Peyer's patch (tissue), 4 donors: ENCODE measurements around the gene TTC5. TPM values are rescaled to one million over a fixed set of nuclear protein-coding genes. Genes with fewer than 3 reads are reported as not detected.

Experiments used
- DNase-seq, 3 donors: peaks; one replicate each; pipeline ENCODE4 v3.0.0-alpha.2; 2017 to 2019
- H3K27ac ChIP-seq, 4 donors: fragments of 200-600 bp; sonication (generic); one replicate each; pipeline ENCODE4 v1.5.1; 2016 to 2019
- H3K27me3 ChIP-seq, 2 donors: fragments of 200-600 bp; sonication (generic); one replicate each; pipeline ENCODE4 v1.5.1; 2019
- H3K36me3 ChIP-seq, 3 donors: fragments of 200-600 bp; sonication (generic); one replicate each; pipeline ENCODE4 v1.5.1; 2016 to 2019
- H3K4me1 ChIP-seq, 4 donors: fragments of 200-600 bp; sonication (generic); one replicate each; pipeline ENCODE4 v1.5.1; 2016 to 2019
- H3K4me3 ChIP-seq, 4 donors: fragments of 200-600 bp; sonication (generic); 1 replicate in 3 of 4; 2 replicates in 1 of 4; pipeline ENCODE4 v1.5.1; 2016 to 2019; ENCODE audit warnings: mild to moderate bottlenecking in 1 of 4
- H3K9me3 ChIP-seq, 4 donors: fragments of 200-600 bp; sonication (generic); one replicate each; pipeline ENCODE4 v1.5.1; 2016 to 2019; ENCODE audit warnings: mild to moderate bottlenecking in 1 of 4
- POLR2A ChIP-seq, 2 donors: fragments of 450-650 bp; IDR thresholded peaks; one replicate each; pipeline ENCODE4 v1.5.1; 2017; ENCODE audit warnings: antibody characterized with exemption in 2 of 2, mild to moderate bottlenecking in 2 of 2, moderate library complexity in 2 of 2
- total RNA-seq, 4 donors: library from RNA; depleted of rRNA; stranded (reverse); fragments of >200 nt; gene quantifications; one replicate each; pipeline ENCODE4 v1.1.0, GENCODE V29; 2016
- TF ChIP-seq, protein P1 (sequence below), 6 experiments: fragments of 450-650 bp in 4 of 6; fragments of 200-600 bp in 2 of 6; sonication (generic) in 1 of 6; IDR thresholded peaks; one replicate each; pipeline ENCODE4 v1.5.1; 2017 to 2019; ENCODE audit warnings: antibody characterized with exemption in 6 of 6, mild to moderate bottlenecking in 3 of 6, moderate library complexity in 1 of 6

Gene TTC5, protein sequence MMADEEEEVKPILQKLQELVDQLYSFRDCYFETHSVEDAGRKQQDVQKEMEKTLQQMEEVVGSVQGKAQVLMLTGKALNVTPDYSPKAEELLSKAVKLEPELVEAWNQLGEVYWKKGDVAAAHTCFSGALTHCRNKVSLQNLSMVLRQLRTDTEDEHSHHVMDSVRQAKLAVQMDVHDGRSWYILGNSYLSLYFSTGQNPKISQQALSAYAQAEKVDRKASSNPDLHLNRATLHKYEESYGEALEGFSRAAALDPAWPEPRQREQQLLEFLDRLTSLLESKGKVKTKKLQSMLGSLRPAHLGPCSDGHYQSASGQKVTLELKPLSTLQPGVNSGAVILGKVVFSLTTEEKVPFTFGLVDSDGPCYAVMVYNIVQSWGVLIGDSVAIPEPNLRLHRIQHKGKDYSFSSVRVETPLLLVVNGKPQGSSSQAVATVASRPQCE
- total RNA-seq: 10 to 100 TPM in 3 of 4 donors, 1 to 10 TPM in 1; 9.1 to 13.2 (median 11.6) TPM

DNA sequence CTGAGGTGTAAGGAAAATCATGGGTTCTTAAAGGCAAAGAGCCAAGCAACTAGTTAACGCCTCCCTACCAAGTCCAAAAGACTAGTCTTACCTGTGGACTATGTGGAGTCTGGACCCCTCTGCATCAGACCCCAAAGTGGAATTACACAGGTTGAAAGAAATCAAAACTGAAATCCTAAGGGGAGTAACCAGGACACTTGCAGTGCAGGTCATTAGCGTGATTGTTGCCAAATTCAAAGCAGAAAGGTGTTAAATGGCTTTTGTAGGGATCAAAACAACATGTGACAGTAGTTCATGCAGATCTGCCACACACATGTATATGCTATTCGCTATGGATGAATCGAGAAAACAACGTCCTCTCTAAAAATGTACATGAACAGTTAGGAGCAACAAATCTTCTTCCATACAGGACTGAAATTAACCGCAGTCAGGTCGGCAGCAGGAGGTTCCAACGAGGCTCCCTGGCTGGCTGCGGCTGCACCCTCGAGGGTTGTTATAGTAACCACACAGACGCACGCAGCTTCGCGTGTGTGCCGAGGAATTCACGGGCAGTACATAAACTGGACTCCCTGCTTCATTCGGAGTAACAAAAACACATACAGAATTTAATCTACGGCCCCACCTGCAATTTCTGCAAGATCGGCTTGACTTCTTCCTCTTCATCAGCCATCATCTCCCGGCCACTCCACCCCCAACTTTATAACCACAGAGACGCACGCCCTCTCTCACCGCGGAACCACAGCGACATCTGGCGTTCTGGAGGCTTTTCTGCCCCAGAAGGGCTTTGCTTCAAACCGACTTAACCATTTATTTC lies at the start of gene TTC5:
Gene TTC5, minus strand, starts transcription at position 687 of the 814 bp plus-strand sequence. Its CDS starts 14 bp downstream, at position 673.
- Histone ChIP-seq H3K9me3 (no peaks in the 10 kb centered on the region), H3K27ac (peak within 1 kb of the TSS in 2 of 4 donors; percentile 36 to 66), H3K27me3 (no peaks in the 10 kb centered on the region), H3K4me1 (peaks cover 0 to 6% (median 4%) of the 10 kb centered on the region in 4 donors), H3K36me3 (peaks cover 0 to 11% (median 0%) of the 10 kb centered on the region in 3 donors), H3K4me3 (peak within 1 kb of the TSS; percentile 42 to 82 (median 70))
- TF ChIP-seq, protein P1, sequence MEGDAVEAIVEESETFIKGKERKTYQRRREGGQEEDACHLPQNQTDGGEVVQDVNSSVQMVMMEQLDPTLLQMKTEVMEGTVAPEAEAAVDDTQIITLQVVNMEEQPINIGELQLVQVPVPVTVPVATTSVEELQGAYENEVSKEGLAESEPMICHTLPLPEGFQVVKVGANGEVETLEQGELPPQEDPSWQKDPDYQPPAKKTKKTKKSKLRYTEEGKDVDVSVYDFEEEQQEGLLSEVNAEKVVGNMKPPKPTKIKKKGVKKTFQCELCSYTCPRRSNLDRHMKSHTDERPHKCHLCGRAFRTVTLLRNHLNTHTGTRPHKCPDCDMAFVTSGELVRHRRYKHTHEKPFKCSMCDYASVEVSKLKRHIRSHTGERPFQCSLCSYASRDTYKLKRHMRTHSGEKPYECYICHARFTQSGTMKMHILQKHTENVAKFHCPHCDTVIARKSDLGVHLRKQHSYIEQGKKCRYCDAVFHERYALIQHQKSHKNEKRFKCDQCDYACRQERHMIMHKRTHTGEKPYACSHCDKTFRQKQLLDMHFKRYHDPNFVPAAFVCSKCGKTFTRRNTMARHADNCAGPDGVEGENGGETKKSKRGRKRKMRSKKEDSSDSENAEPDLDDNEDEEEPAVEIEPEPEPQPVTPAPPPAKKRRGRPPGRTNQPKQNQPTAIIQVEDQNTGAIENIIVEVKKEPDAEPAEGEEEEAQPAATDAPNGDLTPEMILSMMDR (IDR thresholded peaks at IDR 0.05): peak; percentile 56 to 94 (median 78)
- TF ChIP-seq POLR2A (IDR thresholded peaks at IDR 0.05): no peak
- DNase-seq: peak; percentile 81 to 93 (median 88)

DNA sequence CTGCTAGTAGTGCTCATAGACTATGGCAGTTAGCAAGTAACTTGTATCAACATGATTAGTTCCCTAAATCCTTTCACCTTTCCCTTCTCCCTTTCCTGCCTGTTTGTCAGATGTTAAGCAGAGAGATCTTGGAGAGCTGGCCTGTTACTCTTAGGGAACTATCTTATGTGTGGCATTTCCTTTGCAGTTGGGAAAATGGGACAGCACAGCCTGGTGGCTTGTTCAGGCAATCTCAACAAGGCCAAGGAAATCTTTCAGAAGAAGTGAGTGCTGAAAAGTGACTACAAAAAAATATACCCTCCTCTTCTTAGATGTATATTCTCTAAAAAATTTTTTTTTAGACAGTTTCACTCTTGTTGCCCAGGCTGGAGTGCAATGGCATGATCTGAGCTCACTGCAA lies 45.1 kb upstream of the TTC5 start:
- peaks cover 0 to 61% (median 0%) of the 10 kb centered on the region in 3 donors for H3K36me3 ChIP-seq

DNA sequence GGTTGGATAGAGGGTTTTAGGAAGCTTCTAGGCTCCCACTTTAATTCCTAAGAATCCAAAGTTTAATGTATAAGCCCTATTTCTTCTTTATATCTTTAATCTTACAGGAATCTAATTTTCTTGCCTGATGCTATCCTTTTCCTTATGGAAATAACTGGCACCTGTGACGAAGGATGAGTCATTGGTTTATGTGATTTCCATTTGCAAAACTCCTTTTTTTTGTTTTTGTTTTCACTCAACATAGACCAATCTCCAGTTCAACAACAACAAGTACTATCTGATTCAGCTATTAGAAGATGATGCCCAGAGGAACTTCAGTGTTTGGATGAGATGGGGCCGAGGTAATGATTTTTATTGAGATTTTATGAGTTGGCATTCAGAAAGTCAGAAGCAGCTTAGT lies 44.5 kb upstream of the TTC5 start:
- H3K36me3 ChIP-seq: peaks cover 0 to 55% (median 0%) of the 10 kb centered on the region in 3 donors
- no peak for DNase-seq
- no peak for TF ChIP-seq POLR2A (IDR thresholded peaks at IDR 0.05)
- TF ChIP-seq, protein P1 (IDR thresholded peaks at IDR 0.05): no peak
- no peak overlapping the region for H3K27ac ChIP-seq
- no peak overlapping the region for H3K4me3 ChIP-seq
- H3K9me3 ChIP-seq: no peaks in the 10 kb centered on the region
- H3K4me1 ChIP-seq: no peaks in the 10 kb centered on the region
- H3K27me3 ChIP-seq: no peaks in the 10 kb centered on the region

More for the DNA sequence above, 45.1 kb upstream of the TTC5 start:
- no peaks in the 10 kb centered on the region for H3K4me1 ChIP-seq
- H3K27me3 ChIP-seq: no peaks in the 10 kb centered on the region
- no peaks in the 10 kb centered on the region for H3K9me3 ChIP-seq
- no peak for DNase-seq
- TF ChIP-seq, protein P1 (IDR thresholded peaks at IDR 0.05): peak in 2 of 6 experiments; percentile 11 to 16
- no peak for TF ChIP-seq POLR2A (IDR thresholded peaks at IDR 0.05)
- no peak overlapping the region for H3K27ac ChIP-seq
- no peak overlapping the region for H3K4me3 ChIP-seq

DNA sequence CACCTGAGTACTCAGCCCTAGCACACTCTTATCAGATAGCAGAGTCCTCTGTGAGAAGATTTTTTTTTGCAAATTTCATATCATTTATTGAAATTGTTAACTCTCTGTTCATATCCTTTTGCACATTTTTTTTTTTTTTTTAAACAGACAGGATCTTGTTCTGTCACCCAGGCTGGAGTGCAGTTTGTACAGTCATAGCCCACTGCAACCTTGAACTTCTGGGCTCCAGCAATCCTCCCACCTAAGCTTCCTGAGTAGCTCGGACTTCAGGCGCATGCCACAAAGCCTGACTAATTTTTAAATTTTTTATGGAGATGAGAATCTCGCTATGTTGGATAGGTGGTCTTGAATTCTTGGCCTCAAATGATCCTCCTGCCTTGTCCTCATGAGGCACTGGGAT lies 42.0 kb upstream of the TTC5 start:
- H3K36me3 ChIP-seq: peaks cover 0 to 30% (median 0%) of the 10 kb centered on the region in 3 donors
- no peak for DNase-seq
- H3K4me1 ChIP-seq: peaks cover 0 to 5% (median 0%) of the 10 kb centered on the region in 4 donors
- no peaks in the 10 kb centered on the region for H3K9me3 ChIP-seq
- H3K27ac ChIP-seq: no peak overlapping the region
- TF ChIP-seq, protein P1 (IDR thresholded peaks at IDR 0.05): no peak
- no peak for TF ChIP-seq POLR2A (IDR thresholded peaks at IDR 0.05)
- no peaks in the 10 kb centered on the region for H3K27me3 ChIP-seq
- no peak overlapping the region for H3K4me3 ChIP-seq

DNA sequence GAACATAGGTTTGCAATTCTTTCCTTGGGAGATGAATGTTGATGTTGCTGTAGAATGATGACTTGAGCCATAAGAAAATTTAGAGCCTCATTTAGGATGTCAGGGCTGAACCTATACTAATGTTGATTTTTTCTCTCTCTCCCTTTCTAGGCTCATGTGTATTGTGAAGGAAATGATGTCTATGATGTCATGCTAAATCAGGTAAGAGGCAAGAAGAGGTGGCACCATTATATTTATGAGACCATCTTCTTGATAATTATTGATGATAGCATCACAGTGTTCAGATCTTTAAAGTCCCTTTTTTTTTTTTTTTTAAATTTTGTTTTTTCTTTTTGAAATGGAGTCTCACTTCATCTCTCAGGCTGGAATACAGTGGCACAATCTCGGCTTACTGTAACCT lies 41.0 kb upstream of the TTC5 start:
- DNase-seq: no peak
- Histone ChIP-seq H3K27me3 (no peaks in the 10 kb centered on the region), H3K36me3 (peaks cover 0 to 21% (median 0%) of the 10 kb centered on the region in 3 donors), H3K4me1 (peaks cover 0 to 5% (median 0%) of the 10 kb centered on the region in 4 donors), H3K9me3 (no peaks in the 10 kb centered on the region), H3K27ac (no peak overlapping the region), H3K4me3 (no peak overlapping the region)
- TF ChIP-seq POLR2A (IDR thresholded peaks at IDR 0.05): no peak
- TF ChIP-seq, protein P1 (IDR thresholded peaks at IDR 0.05): no peak
